ENCODE results near the gene CCDC149.
A peak's percentile ranks its signal among the peaks of the same experiment; 100 is the strongest.

Gene CCDC149

DNA sequence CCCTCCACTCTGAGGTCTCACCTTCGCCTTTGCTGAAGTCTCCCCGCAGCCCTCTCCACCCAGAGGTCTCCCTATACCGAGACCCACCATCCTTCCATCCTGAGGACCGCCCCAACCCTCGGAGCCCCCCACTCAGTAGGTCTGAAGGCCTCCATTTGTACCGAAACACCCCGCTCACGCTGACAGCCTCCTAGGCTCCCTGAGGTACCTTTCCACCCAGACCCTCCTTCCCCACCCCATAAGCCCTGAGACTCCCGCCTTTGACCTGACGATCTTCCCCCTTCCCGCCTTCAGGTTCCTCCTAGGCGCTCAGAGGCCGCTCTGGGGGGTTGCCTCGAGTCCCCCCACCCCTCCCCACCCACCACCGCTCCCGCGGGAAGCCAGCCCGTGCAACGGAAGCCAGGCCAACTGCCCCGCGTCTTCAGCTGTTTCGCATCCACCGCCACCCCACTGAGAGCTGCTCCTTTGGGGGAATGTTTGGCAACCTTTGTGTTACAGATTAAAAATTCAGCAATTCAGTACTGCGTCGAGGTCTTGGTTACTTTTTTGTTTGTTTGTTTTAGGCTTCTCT, 112.4 kb downstream of the CCDC149 start:
- TF ChIP-seq, protein P1, sequence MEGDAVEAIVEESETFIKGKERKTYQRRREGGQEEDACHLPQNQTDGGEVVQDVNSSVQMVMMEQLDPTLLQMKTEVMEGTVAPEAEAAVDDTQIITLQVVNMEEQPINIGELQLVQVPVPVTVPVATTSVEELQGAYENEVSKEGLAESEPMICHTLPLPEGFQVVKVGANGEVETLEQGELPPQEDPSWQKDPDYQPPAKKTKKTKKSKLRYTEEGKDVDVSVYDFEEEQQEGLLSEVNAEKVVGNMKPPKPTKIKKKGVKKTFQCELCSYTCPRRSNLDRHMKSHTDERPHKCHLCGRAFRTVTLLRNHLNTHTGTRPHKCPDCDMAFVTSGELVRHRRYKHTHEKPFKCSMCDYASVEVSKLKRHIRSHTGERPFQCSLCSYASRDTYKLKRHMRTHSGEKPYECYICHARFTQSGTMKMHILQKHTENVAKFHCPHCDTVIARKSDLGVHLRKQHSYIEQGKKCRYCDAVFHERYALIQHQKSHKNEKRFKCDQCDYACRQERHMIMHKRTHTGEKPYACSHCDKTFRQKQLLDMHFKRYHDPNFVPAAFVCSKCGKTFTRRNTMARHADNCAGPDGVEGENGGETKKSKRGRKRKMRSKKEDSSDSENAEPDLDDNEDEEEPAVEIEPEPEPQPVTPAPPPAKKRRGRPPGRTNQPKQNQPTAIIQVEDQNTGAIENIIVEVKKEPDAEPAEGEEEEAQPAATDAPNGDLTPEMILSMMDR (conservative IDR thresholded peaks at IDR 0.05; ENCODE audit: low read length): no peak
- H3K4me3 ChIP-seq (ENCODE audit: low read length): peak overlapping the region; percentile 44
- DNase-seq (ENCODE audit: low read depth): no peak

DNA sequence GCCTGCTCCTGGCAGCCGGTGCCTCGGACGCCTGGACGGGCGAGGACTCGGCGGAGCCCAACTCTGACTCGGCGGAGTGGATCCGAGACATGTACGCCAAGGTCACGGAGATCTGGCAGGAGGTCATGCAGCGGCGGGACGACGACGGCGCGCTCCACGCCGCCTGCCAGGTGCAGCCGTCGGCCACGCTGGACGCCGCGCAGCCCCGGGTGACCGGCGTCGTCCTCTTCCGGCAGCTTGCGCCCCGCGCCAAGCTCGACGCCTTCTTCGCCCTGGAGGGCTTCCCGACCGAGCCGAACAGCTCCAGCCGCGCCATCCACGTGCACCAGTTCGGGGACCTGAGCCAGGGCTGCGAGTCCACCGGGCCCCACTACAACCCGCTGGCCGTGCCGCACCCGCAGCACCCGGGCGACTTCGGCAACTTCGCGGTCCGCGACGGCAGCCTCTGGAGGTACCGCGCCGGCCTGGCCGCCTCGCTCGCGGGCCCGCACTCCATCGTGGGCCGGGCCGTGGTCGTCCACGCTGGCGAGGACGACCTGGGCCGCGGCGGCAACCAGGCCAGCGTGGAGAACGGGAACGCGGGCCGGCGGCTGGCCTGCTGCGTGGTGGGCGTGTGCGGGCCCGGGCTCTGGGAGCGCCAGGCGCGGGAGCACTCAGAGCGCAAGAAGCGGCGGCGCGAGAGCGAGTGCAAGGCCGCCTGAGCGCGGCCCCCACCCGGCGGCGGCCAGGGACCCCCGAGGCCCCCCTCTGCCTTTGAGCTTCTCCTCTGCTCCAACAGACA, 113.1 kb downstream of the CCDC149 start:
- DNase-seq (ENCODE audit: low read depth): no peak
- TF ChIP-seq, protein P1 (conservative IDR thresholded peaks at IDR 0.05; ENCODE audit: low read length): no peak
- H3K4me3 ChIP-seq (ENCODE audit: low read length): no peak overlapping the region; the same call in 1 of the 2 replicates

DNA sequence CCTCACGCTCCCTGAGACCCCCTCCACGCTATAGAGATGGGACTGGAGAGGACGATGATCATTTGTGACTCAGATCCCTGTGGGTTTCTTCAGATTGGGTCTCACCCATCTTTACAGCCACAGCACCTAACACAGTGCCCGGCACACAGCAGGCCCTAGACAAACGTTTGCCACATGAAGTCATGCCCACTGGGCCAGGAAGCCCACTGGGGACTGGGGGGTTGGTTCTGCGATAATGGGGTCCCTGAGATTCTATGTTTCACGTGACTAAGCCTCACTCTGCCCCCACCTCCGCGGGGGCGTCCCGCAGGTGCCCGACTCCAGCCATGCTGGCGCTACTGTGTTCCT, 113.7 kb downstream of the CCDC149 start:
- TF ChIP-seq, protein P1 (conservative IDR thresholded peaks at IDR 0.05; ENCODE audit: low read length): no peak
- no peak for DNase-seq (ENCODE audit: low read depth)
- no peak overlapping the region for H3K4me3 ChIP-seq (ENCODE audit: low read length)

DNA sequence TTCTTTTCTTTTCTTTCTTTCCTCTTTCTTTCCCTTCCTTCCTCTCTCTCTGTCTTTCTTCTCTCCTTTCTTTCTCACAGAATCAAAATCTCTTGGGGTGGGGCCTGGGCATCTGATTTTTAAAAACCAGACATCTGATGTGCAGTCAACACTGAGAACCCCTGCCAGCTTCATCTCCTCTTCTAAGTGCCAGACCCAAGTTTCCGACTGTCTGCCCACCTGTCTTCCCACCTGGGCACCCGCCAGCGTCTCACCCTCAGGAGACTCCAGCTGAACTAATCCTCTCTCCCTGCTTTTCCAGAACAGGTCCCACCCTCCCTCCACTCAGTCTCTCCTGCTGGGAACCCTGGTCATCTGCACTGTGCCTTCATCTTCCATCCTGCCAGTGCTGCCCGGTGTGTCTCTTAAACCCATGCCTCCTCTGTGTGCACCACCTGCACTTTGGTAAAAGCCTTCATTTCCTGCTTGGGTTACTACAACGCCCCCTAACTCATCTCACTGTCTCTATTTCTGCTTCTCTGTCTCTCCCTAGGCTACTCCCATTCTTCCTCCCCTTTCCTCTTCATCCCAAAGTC, 114.7 kb downstream of the CCDC149 start:
- H3K4me3 ChIP-seq (ENCODE audit: low read length): no peak overlapping the region
- no peak for DNase-seq (ENCODE audit: low read depth)
- TF ChIP-seq, protein P1 (conservative IDR thresholded peaks at IDR 0.05; ENCODE audit: low read length): no peak

DNA sequence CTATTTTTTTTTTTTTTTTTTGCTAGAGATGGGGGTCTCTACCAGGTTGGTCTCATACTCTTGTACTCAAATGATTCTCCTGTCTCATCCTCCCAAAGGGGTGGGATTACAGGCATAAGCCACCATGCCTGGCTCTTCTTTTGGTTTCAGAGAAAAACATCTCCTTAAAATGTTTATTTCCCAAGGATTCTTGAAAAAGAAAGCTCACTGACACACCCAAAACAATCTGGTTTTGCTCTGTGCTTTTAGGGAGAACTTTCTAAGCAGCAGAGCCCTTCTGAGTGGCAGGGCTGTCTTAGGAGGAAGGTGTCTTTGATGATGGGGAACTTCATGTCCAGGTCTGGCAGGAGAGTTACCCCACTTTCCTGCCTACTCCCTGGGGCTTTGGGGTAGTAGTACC, 116.2 kb downstream of the CCDC149 start:
- DNase-seq (ENCODE audit: low read depth): no peak
- TF ChIP-seq, protein P1 (conservative IDR thresholded peaks at IDR 0.05; ENCODE audit: low read length): no peak
- no peak overlapping the region for H3K4me3 ChIP-seq (ENCODE audit: low read length)

DNA sequence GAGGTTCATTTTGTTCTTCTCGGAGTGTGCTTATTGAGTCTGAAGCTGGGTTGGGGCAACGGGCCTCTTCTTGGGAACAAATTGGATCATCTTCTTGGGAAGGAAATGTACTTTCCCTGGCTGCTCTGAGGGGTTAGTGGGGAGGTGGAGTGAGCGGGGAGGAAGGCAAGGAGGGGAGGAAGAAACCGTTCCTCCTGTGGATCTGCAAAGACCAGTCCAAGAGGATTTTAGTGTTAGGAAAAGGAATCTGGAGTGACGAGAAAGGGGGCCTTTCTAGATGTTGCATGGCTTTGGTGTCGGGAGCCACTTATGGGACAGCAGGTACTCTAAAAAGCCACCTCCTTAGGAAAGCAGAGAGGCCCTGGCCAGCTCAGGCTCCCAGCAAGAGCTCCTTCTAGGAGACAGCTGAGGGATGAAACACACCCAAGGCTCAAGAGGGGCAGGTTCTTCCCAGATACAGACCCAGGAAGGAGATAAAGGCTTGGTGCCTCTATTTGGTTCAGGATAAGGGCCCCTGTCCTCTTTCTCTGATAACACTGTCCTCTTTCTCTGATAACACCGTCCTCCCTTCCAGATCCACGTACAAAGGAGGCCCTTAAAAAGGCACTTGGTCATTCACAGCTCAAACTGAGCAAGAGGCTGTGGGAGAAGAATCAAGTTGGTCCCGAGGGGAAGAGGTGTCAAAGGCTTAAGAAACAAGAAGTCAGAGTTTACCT, 117.0 kb downstream of the CCDC149 start:
- TF ChIP-seq, protein P1 (conservative IDR thresholded peaks at IDR 0.05; ENCODE audit: low read length): no peak
- peak overlapping the region; percentile 62 for H3K4me3 ChIP-seq (ENCODE audit: low read length)
- no peak for DNase-seq (ENCODE audit: low read depth)
